Measurements from ENCODE around the gene OLFM2.

OLFM2 gene

DNA sequence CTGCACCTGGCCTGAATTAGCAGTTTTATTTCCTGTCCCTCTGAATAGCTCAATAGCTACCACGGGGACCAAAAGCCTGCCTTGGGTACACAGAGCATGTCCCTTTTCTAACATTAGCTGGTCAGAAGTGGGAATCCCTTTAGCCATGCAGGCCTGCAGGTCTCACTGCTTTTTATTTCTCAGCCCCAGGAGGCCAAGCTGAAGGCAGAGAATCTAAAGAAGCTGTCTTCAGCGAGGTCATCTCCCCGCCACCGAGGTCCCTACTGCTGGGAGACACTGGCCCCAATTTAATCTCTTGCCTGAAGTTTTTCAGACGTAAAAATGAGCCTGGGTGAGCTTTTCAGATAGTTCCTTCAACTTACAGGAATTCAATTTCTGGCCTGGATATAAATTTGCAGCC is 60.5 kb downstream of the OLFM2 start:
- Histone ChIP-seq H2AFZ (ENCODE audit: low read length) (no peak overlapping the region), H3K79me2 (ENCODE audit: insufficient read depth, low read length) (no peaks in the 10 kb centered on the region)

DNA sequence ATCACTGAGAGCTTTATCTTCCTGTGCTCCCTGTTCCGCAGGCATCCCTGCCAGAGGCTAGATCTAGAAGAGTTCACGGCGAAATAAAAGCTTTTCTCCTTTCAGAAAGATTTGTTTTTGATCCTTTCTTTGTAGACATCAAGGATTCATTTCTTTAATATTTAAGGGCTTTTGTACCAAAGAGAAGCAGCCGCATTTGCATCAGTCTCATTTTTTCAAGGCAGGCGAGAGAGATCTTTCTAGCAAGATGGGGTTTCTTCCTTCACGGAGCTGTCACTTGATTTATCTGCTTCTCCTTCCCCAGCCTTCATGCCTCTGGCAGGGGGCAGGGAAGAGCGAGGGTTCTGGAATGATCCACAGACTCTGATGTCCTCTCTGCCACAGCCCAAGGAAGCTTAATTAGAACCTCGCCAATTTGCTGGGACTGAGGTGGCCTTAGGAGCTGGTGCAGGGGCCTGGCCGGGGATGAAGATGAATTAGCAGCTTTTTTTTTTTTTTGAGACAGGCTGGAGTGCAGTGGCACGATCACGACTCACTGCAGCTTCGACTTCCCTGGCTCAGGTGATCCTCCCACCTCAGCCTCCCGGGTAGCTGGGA is 61.2 kb downstream of the OLFM2 start:
- H4K20me1 ChIP-seq (ENCODE audit: insufficient read depth, low read length, poor library complexity, severe bottlenecking) = no peaks in the 10 kb centered on the region
- no peaks in the 10 kb centered on the region for H3K9me3 ChIP-seq (ENCODE audit: insufficient read depth, low read depth, low read length)
- no peak overlapping the region for H2AFZ ChIP-seq (ENCODE audit: low read length)
- no peaks in the 10 kb centered on the region for H3K4me1 ChIP-seq (ENCODE audit: insufficient read depth, low read length, poor library complexity, severe bottlenecking)
- no peaks in the 10 kb centered on the region for H3K27me3 ChIP-seq (ENCODE audit: insufficient read depth, low read length, poor library complexity, severe bottlenecking)
- no peaks in the 10 kb centered on the region for H3K9me2 ChIP-seq (replicated peaks; ENCODE audit: low read depth, low read length)
- H3K4me2 ChIP-seq (ENCODE audit: low read depth, low read length, poor library complexity, severe bottlenecking) = no peak overlapping the region
- H3K4me3 ChIP-seq (ENCODE audit: low read length, poor library complexity, severe bottlenecking) = no peak overlapping the region
- H3K9ac ChIP-seq (ENCODE audit: low read depth, low read length, poor library complexity, severe bottlenecking) = no peak overlapping the region
- no peaks in the 10 kb centered on the region for H3K36me3 ChIP-seq (ENCODE audit: insufficient read depth, low read length)
- TF ChIP-seq EZH2phosphoT487 (IDR thresholded peaks at IDR 0.05; ENCODE audit: borderline replicate concordance) = no peak
- TF ChIP-seq, protein P1, sequence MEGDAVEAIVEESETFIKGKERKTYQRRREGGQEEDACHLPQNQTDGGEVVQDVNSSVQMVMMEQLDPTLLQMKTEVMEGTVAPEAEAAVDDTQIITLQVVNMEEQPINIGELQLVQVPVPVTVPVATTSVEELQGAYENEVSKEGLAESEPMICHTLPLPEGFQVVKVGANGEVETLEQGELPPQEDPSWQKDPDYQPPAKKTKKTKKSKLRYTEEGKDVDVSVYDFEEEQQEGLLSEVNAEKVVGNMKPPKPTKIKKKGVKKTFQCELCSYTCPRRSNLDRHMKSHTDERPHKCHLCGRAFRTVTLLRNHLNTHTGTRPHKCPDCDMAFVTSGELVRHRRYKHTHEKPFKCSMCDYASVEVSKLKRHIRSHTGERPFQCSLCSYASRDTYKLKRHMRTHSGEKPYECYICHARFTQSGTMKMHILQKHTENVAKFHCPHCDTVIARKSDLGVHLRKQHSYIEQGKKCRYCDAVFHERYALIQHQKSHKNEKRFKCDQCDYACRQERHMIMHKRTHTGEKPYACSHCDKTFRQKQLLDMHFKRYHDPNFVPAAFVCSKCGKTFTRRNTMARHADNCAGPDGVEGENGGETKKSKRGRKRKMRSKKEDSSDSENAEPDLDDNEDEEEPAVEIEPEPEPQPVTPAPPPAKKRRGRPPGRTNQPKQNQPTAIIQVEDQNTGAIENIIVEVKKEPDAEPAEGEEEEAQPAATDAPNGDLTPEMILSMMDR (conservative IDR thresholded peaks at IDR 0.05; ENCODE audit: low read length) = no peak
- no peaks in the 10 kb centered on the region for H3K79me2 ChIP-seq (ENCODE audit: insufficient read depth, low read length)
- H3F3A ChIP-seq (ENCODE audit: low read depth) = no peaks in the 10 kb centered on the region

More for the DNA sequence above, 60.5 kb downstream of the OLFM2 start:
- no peaks in the 10 kb centered on the region for H3K4me1 ChIP-seq (ENCODE audit: insufficient read depth, low read length, poor library complexity, severe bottlenecking)
- H3K9me3 ChIP-seq (ENCODE audit: insufficient read depth, low read depth, low read length) = no peaks in the 10 kb centered on the region
- no peaks in the 10 kb centered on the region for H3F3A ChIP-seq (ENCODE audit: low read depth)
- H3K27me3 ChIP-seq (ENCODE audit: insufficient read depth, low read length, poor library complexity, severe bottlenecking) = no peaks in the 10 kb centered on the region
- H3K9ac ChIP-seq (ENCODE audit: low read depth, low read length, poor library complexity, severe bottlenecking) = no peak overlapping the region
- H3K36me3 ChIP-seq (ENCODE audit: insufficient read depth, low read length) = no peaks in the 10 kb centered on the region
- H3K9me2 ChIP-seq (replicated peaks; ENCODE audit: low read depth, low read length) = no peaks in the 10 kb centered on the region
- H4K20me1 ChIP-seq (ENCODE audit: insufficient read depth, low read length, poor library complexity, severe bottlenecking) = no peaks in the 10 kb centered on the region
- H3K4me2 ChIP-seq (ENCODE audit: low read depth, low read length, poor library complexity, severe bottlenecking) = no peak overlapping the region
- TF ChIP-seq, protein P1 (conservative IDR thresholded peaks at IDR 0.05; ENCODE audit: low read length) = no peak
- TF ChIP-seq EZH2phosphoT487 (IDR thresholded peaks at IDR 0.05; ENCODE audit: borderline replicate concordance) = no peak
- no peak overlapping the region for H3K4me3 ChIP-seq (ENCODE audit: low read length, poor library complexity, severe bottlenecking)

DNA sequence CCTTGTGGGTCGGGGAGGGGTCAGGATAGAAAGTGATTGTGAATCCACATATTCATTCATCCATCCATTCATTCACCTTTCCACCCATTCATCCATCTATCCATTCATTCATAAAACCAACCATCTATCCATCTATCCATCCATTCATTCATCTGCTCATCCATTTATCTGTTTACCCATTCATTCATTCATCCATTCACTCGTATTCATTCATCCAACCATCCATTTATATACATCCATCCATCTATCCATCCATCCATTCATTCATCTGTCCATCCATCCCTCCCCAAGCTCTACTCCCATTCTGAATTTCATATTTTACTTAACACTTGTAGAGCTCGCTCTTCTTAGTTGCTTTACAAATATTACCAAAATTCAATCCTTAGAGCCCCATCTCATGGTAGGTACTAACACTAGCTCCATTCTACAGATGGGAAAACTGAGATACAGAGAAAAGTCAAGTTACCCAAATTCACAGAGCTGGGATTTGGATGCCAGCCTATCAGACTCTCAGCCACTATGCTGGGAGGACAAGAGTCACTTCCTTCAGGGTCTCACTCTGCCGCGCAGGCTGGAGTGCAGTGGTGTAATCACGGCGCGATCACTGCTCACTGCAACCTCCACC is 63.6 kb downstream of the OLFM2 start:
- no peaks in the 10 kb centered on the region for H3K9me2 ChIP-seq (replicated peaks; ENCODE audit: low read depth, low read length)
- no peaks in the 10 kb centered on the region for H3K79me2 ChIP-seq (ENCODE audit: insufficient read depth, low read length)
- H3K9ac ChIP-seq (ENCODE audit: low read depth, low read length, poor library complexity, severe bottlenecking) = no peak overlapping the region
- H4K20me1 ChIP-seq (ENCODE audit: insufficient read depth, low read length, poor library complexity, severe bottlenecking) = no peaks in the 10 kb centered on the region
- H3K36me3 ChIP-seq (ENCODE audit: insufficient read depth, low read length) = no peaks in the 10 kb centered on the region
- no peak overlapping the region for H3K4me3 ChIP-seq (ENCODE audit: low read length, poor library complexity, severe bottlenecking)
- H3K9me3 ChIP-seq (ENCODE audit: insufficient read depth, low read depth, low read length) = no peaks in the 10 kb centered on the region
- H3K4me1 ChIP-seq (ENCODE audit: insufficient read depth, low read length, poor library complexity, severe bottlenecking) = no peaks in the 10 kb centered on the region
- no peaks in the 10 kb centered on the region for H3K27me3 ChIP-seq (ENCODE audit: insufficient read depth, low read length, poor library complexity, severe bottlenecking)
- no peak overlapping the region for H2AFZ ChIP-seq (ENCODE audit: low read length)
- no peaks in the 10 kb centered on the region for H3F3A ChIP-seq (ENCODE audit: low read depth)
- no peak for TF ChIP-seq EZH2phosphoT487 (IDR thresholded peaks at IDR 0.05; ENCODE audit: borderline replicate concordance)
- H3K4me2 ChIP-seq (ENCODE audit: low read depth, low read length, poor library complexity, severe bottlenecking) = no peak overlapping the region

Data from Loucy (cell line).